GM21786 (cell line): ENCODE data around the gene CAT.

Source experiments
- ATAC-seq: cut with Tn5 transposase; IDR thresholded peaks from one replicate; pipeline ENCODE4 v1.9.1; 2021; ENCODE audit not compliant: unreplicated experiment

Gene CAT

DNA sequence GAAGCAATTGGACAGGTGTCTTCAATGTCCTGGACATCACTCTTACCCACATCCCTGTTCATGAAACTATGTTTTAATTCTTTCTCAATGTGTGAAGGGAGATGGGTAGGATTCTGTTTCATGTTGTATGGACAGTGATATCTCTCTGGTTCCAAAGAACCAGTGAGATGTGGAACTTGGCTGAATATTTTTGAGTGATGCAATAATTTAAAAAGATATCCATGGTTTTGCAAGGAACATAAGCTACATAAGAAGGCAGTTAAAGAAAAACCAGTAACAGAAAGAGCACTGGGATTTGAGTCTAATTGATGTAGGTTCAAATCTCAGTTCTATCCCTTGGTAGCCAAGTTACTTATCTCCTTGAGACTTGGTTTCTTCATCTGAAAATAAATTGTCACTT is 82.5 kb downstream of the CAT start:
- no peak for ATAC-seq
